Tibial artery (tissue), 4 donors: Measurements from ENCODE around the gene JHY.

Source experiments
- DNase-seq, 2 donors: peaks; one replicate each; pipeline ENCODE4 v3.0.0-alpha.2; 2019
- H3K27ac ChIP-seq, 2 donors: fragments of 200-600 bp; sonication (generic) in 1 of 2; 1 replicate in 1 of 2; 2 replicates in 1 of 2; pipeline ENCODE4 v1.5.1; 2018 to 2019; ENCODE audit warnings: mild to moderate bottlenecking in 1 of 2
- H3K27me3 ChIP-seq, 2 donors: fragments of 200-600 bp; sonication (generic) in 1 of 2; one replicate each; pipeline versions ENCODE4 v1.5.1 to v1.6.0; 2016 to 2019
- H3K36me3 ChIP-seq, 3 donors: fragments of 200-600 bp; sonication (generic) in 2 of 3; one replicate each; pipeline ENCODE4 v1.5.1; 2016 to 2019; ENCODE audit warnings: mild to moderate bottlenecking in 2 of 3
- H3K4me1 ChIP-seq, 4 donors: fragments of 200-600 bp; sonication (generic) in 2 of 4; 1 replicate in 3 of 4; 2 replicates in 1 of 4; pipeline ENCODE4 v1.5.1; 2016 to 2019
- H3K4me3 ChIP-seq, 2 donors: fragments of 200-600 bp; sonication (generic) in 1 of 2; 1 replicate in 1 of 2; 2 replicates in 1 of 2; pipeline ENCODE4 v1.5.1; 2018 to 2019; ENCODE audit warnings: mild to moderate bottlenecking in 2 of 2
- H3K9me3 ChIP-seq, 3 donors: fragments of 200-600 bp; sonication (generic) in 1 of 3; one replicate each; pipeline ENCODE4 v1.5.1; 2016 to 2019
- CTCF ChIP-seq, 2 experiments: fragments of 200-600 bp in 1 of 2; fragments of 450-650 bp in 1 of 2; IDR thresholded peaks; one replicate each; pipeline ENCODE4 v1.5.1; 2017 to 2019; ENCODE audit warnings: antibody characterized with exemption in 2 of 2, mild to moderate bottlenecking in 1 of 2, moderate library complexity in 1 of 2
- intact Hi-C: fragments of 100-400 bp; cut with DNase I; formaldehyde crosslinking; loops from one replicate; pipeline ENCODE4 v1.15.0; 2023; ENCODE audit warnings: low total_unique reads

The JHY gene

GRCh38 chr11:122874991-122875390, 7.6 kb upstream of the JHY start:
- no peak for TF ChIP-seq CTCF (IDR thresholded peaks at IDR 0.05)
- DNase-seq, result no peak
- Histone ChIP-seq H3K4me1 (no peaks in the 10 kb centered on the region), H3K4me3 (no peak overlapping the region), H3K27ac (no peak overlapping the region), H3K36me3 (no peaks in the 10 kb centered on the region), H3K27me3 (peaks cover 0 to 4% of the 10 kb centered on the region in 2 donors), H3K9me3 (no peaks in the 10 kb centered on the region)
- intact Hi-C loops, result no loop called here

- Histone ChIP-seq H3K4me1 (peaks cover 0 to 5% (median 2%) of the 10 kb centered on the region in 4 donors), H3K27ac (no peak overlapping the region), H3K9me3 (no peaks in the 10 kb centered on the region), H3K4me3 (no peak overlapping the region), H3K36me3 (no peaks in the 10 kb centered on the region), H3K27me3 (peaks cover 0 to 4% of the 10 kb centered on the region in 2 donors)
- no peak for DNase-seq
- no peak for TF ChIP-seq CTCF (IDR thresholded peaks at IDR 0.05)
- intact Hi-C loops, result no loop called here
These were observed 4.8 kb upstream of the JHY start for GRCh38 chr11:122877732-122878131.

- intact Hi-C loops, result no loop called here
- peaks cover 0 to 4% of the 10 kb centered on the region in 2 donors for H3K27me3 ChIP-seq
- DNase-seq, result no peak
- H3K4me3 ChIP-seq, result no peak overlapping the region
- H3K4me1 ChIP-seq, result peaks cover 0 to 13% (median 4%) of the 10 kb centered on the region in 4 donors
- H3K27ac ChIP-seq, result no peak overlapping the region
- H3K36me3 ChIP-seq, result no peaks in the 10 kb centered on the region
- TF ChIP-seq CTCF (IDR thresholded peaks at IDR 0.05), result no peak
- H3K9me3 ChIP-seq, result no peaks in the 10 kb centered on the region
These were observed 2.8 kb upstream of the JHY start for GRCh38 chr11:122879785-122880184.

- no peak for TF ChIP-seq CTCF (IDR thresholded peaks at IDR 0.05)
- intact Hi-C loops, result no loop called here
- Histone ChIP-seq H3K36me3 (peaks cover 0 to 8% (median 0%) of the 10 kb centered on the region in 3 donors), H3K4me1 (peaks cover 0 to 13% (median 4%) of the 10 kb centered on the region in 4 donors), H3K9me3 (no peaks in the 10 kb centered on the region), H3K27ac (peak overlapping the region; percentile 75 to 83), H3K4me3 (peak overlapping the region; percentile 63 to 74), H3K27me3 (no peaks in the 10 kb centered on the region)
- DNase-seq, result peak; percentile 47 to 70
These were observed 492 bp downstream of the JHY start for GRCh38 chr11:122882857-122883645.

GRCh38 chr11:122883646-122883979, 1.1 kb downstream of the JHY start:
- intact Hi-C loops, result no loop called here
- no peak for DNase-seq

More at GRCh38 chr11:122883646-122883979, 1.1 kb downstream of the JHY start:
- H3K27ac ChIP-seq, result peak overlapping the region; percentile 75 to 83
- no peaks in the 10 kb centered on the region for H3K9me3 ChIP-seq
- peak overlapping the region; percentile 63 to 74 for H3K4me3 ChIP-seq
- TF ChIP-seq CTCF (IDR thresholded peaks at IDR 0.05), result no peak
- H3K36me3 ChIP-seq, result peaks cover 0 to 8% (median 0%) of the 10 kb centered on the region in 3 donors
- peaks cover 0 to 13% (median 4%) of the 10 kb centered on the region in 4 donors for H3K4me1 ChIP-seq
- no peaks in the 10 kb centered on the region for H3K27me3 ChIP-seq
